HepG2 (cell line): ENCODE data around the gene CEBPB. TPM values are rescaled to one million over a fixed set of nuclear protein-coding genes. Genes with fewer than 3 reads are reported as not detected.

Source experiments
- ADNP ChIP-seq: sonication (generic); formaldehyde crosslinking; IDR thresholded peaks from 2 replicates; pipeline ENCODE4 v1.4.0; 2020; ENCODE audit warnings: missing genetic modification reagents
- CHD2 ChIP-seq: IDR thresholded peaks from 2 replicates; pipeline ENCODE4 v1.6.1; 2011; ENCODE audit warnings: low read depth, low read length, improper control_type of control experiment
- HIVEP1 ChIP-seq: sonication (generic); formaldehyde crosslinking; IDR thresholded peaks from 2 replicates; pipeline ENCODE4 v1.4.0; 2020; ENCODE audit warnings: mild to moderate bottlenecking, missing genetic modification reagents
- MTF2 ChIP-seq: sonication (generic); formaldehyde crosslinking; IDR thresholded peaks from 2 replicates; pipeline ENCODE4 v1.5.0; 2020; ENCODE audit warnings: missing genetic modification reagents, borderline replicate concordance
- MYNN ChIP-seq: sonication (generic); formaldehyde crosslinking; IDR thresholded peaks from 2 replicates; pipeline ENCODE4 v1.4.0; 2020; ENCODE audit warnings: mild to moderate bottlenecking, low read depth, missing genetic modification reagents
- NR2C2 ChIP-seq: sonication (generic); formaldehyde crosslinking; IDR thresholded peaks from 2 replicates; pipeline ENCODE4 v1.4.0; 2020; ENCODE audit warnings: missing genetic modification reagents, mild to moderate bottlenecking, moderate library complexity, borderline replicate concordance
- RBM39 ChIP-seq: fragments of 200-400 bp; formaldehyde crosslinking; IDR thresholded peaks from one replicate; pipeline ENCODE4 v1.6.1; 2018; ENCODE audit warnings: antibody characterized with exemption, mild to moderate bottlenecking, low read depth, low read length; ENCODE audit not compliant: poor library complexity, severe bottlenecking
- RNF2 ChIP-seq: fragments of 450-650 bp; conservative IDR thresholded peaks from 2 replicates; pipeline ENCODE4 v1.6.1; 2016; ENCODE audit warnings: low read depth
- TRIM24 ChIP-seq: sonication (generic); formaldehyde crosslinking; IDR thresholded peaks from 2 replicates; pipeline ENCODE4 v1.8.0; 2022; ENCODE audit warnings: mild to moderate bottlenecking, missing genetic modification reagents
- XRCC5 ChIP-seq: fragments of 200-400 bp; formaldehyde crosslinking; optimal IDR thresholded peaks from 2 replicates; pipeline ENCODE3; 2017; ENCODE audit warnings: mild to moderate bottlenecking, low read length
- ZNF3 ChIP-seq: IDR thresholded peaks from 2 replicates; pipeline ENCODE4 v1.7.0; 2017; ENCODE audit warnings: inconsistent platforms
- ZNF550 ChIP-seq: sonication (generic); formaldehyde crosslinking; IDR thresholded peaks from 2 replicates; pipeline ENCODE4 v1.4.0; 2020; ENCODE audit warnings: mild to moderate bottlenecking, missing genetic modification reagents, borderline replicate concordance
- ZNF562 ChIP-seq: sonication (generic); formaldehyde crosslinking; IDR thresholded peaks from 2 replicates; pipeline ENCODE4 v1.8.0; 2022; ENCODE audit warnings: missing genetic modification reagents, borderline replicate concordance
- ZNF703 ChIP-seq: sonication (generic); formaldehyde crosslinking; IDR thresholded peaks from 2 replicates; pipeline ENCODE4 v1.5.1; 2020; ENCODE audit warnings: missing genetic modification reagents, mild to moderate bottlenecking, moderate library complexity, borderline replicate concordance
- ZNF768 ChIP-seq: sonication (generic); formaldehyde crosslinking; IDR thresholded peaks from 2 replicates; pipeline ENCODE4 v1.4.0; 2020; ENCODE audit warnings: missing genetic modification reagents
- polyA plus RNA-seq, 8 experiments: library from polyadenylated mRNA; depleted of rRNA in 3 of 8; stranded (reverse) in 7 of 8; unstranded in 1 of 8; fragments of >200 nt; fragmentation: Illumina TruSeq in 4 of 8; extraction: Trizol in 4 of 8; gene quantifications; 2 replicates each; pipeline versions ENCODE4 v1.2.1 to v1.2.3, GENCODE V29; 2011 to 2016; ENCODE audit warnings: low read depth in 4 of 8, missing spikeins in 1 of 8, mixed read lengths in 1 of 8; ENCODE audit not compliant: insufficient read depth in 1 of 8
- total RNA-seq, 5 experiments: library from RNA; depleted of rRNA; stranded (reverse); fragments of >200 nt; fragmentation: Illumina TruSeq; extraction: Trizol; gene quantifications; 2 replicates each; pipeline ENCODE4 v1.2.3, GENCODE V29; 2016; ENCODE audit warnings: low read depth in 1 of 5
- TF ChIP-seq, protein P1 (sequence below): sonication (generic); formaldehyde crosslinking; IDR thresholded peaks from 2 replicates; pipeline ENCODE4 v1.4.0; 2020; ENCODE audit warnings: missing genetic modification reagents
- TF ChIP-seq, protein P2 (sequence below): sonication (generic); formaldehyde crosslinking; IDR thresholded peaks from 2 replicates; pipeline ENCODE4 v1.5.0; 2020; ENCODE audit warnings: mild to moderate bottlenecking, missing genetic modification reagents
- TF ChIP-seq, protein P3 (sequence below): sonication (generic); formaldehyde crosslinking; conservative IDR thresholded peaks from 2 replicates; pipeline ENCODE4 v1.8.0; 2022; ENCODE audit warnings: mild to moderate bottlenecking, moderate library complexity, missing genetic modification reagents
- TF ChIP-seq, protein P4 (sequence below): sonication (generic); formaldehyde crosslinking; IDR thresholded peaks from 2 replicates; pipeline ENCODE4 v1.4.0; 2020; ENCODE audit warnings: missing genetic modification reagents
- TF ChIP-seq, protein P5 (sequence below): sonication (generic); formaldehyde crosslinking; IDR thresholded peaks from 2 replicates; pipeline ENCODE4 v1.5.0; 2020; ENCODE audit warnings: missing genetic modification reagents, mild to moderate bottlenecking, borderline replicate concordance

Gene CEBPB
- total and polyA plus RNA-seq, 2 of the 13 experiments (the other 11 are each of a cell fraction or from before 2014, with no cell fraction given) = 18.5 to 28.2 TPM

DNA sequence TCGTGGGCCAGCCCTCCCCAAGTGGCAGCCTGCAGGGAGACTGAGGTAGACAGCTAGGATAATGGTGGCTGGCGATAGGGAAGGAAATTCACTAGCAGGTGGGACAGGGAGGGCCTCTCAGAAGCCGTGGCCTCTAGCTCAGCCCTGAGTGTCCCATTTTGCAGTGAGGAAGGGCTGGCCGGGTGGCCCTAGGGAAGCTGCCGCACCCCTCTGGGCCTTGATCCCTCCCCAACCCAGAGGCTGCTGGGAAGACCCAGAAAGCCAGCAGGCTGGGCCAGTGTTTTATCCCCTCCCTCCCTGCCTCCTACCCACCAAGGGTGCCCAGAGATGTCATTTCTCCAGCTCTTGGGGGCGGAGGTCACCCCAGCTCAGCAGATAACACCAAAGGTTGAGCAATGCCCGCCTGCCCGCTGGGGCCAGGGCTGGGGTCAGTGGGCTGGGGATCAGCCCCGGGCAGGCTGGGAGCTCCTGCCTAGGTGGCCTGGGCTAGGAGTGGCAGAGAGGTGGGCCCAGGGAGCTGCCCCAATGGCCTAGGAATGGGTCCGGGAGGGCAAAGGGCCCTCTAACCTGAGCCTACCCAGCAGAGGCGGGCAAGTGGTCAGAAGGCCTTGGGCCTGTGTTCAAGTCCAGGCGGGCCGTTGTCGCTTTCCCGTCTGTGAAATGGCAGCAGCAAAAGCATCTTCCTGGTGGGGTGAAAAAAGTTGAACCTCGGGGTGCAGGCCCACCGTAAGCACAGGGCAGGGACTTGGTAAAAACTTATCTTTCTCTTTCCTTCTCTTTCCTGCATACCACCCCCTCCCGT, 1.6 kb upstream of the CEBPB start (continued):
- peak; percentile 92 for TF ChIP-seq ZNF768
- TF ChIP-seq, protein P1, sequence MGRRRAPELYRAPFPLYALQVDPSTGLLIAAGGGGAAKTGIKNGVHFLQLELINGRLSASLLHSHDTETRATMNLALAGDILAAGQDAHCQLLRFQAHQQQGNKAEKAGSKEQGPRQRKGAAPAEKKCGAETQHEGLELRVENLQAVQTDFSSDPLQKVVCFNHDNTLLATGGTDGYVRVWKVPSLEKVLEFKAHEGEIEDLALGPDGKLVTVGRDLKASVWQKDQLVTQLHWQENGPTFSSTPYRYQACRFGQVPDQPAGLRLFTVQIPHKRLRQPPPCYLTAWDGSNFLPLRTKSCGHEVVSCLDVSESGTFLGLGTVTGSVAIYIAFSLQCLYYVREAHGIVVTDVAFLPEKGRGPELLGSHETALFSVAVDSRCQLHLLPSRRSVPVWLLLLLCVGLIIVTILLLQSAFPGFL (CRISPR knock-in tag) = no peak
- TF ChIP-seq, protein P2, sequence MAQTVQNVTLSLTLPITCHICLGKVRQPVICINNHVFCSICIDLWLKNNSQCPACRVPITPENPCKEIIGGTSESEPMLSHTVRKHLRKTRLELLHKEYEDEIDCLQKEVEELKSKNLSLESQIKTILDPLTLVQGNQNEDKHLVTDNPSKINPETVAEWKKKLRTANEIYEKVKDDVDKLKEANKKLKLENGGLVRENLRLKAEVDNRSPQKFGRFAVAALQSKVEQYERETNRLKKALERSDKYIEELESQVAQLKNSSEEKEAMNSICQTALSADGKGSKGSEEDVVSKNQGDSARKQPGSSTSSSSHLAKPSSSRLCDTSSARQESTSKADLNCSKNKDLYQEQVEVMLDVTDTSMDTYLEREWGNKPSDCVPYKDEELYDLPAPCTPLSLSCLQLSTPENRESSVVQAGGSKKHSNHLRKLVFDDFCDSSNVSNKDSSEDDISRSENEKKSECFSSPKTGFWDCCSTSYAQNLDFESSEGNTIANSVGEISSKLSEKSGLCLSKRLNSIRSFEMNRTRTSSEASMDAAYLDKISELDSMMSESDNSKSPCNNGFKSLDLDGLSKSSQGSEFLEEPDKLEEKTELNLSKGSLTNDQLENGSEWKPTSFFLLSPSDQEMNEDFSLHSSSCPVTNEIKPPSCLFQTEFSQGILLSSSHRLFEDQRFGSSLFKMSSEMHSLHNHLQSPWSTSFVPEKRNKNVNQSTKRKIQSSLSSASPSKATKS (CRISPR knock-in tag) = no peak; the same call in 1 of the 2 replicates
- no peak for TF ChIP-seq ZNF562 (CRISPR knock-in tag)
- TF ChIP-seq MTF2 (CRISPR knock-in tag) = no peak; the same call in 1 of the 2 replicates
- TF ChIP-seq MYNN = no peak
- TF ChIP-seq, protein P3, sequence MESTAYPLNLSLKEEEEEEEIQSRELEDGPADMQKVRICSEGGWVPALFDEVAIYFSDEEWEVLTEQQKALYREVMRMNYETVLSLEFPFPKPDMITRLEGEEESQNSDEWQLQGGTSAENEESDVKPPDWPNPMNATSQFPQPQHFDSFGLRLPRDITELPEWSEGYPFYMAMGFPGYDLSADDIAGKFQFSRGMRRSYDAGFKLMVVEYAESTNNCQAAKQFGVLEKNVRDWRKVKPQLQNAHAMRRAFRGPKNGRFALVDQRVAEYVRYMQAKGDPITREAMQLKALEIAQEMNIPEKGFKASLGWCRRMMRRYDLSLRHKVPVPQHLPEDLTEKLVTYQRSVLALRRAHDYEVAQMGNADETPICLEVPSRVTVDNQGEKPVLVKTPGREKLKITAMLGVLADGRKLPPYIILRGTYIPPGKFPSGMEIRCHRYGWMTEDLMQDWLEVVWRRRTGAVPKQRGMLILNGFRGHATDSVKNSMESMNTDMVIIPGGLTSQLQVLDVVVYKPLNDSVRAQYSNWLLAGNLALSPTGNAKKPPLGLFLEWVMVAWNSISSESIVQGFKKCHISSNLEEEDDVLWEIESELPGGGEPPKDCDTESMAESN (CRISPR knock-in tag) = peak; percentile 98
- TF ChIP-seq ZNF703 = peak; percentile 65; the same call in 1 of the 2 replicates
- peak; percentile 10 for TF ChIP-seq ADNP (CRISPR knock-in tag)
- TF ChIP-seq HIVEP1 = peak; percentile 98
- TF ChIP-seq TRIM24 (CRISPR knock-in tag) = peak; percentile 80; the same call in 1 of the 2 replicates
- TF ChIP-seq, protein P4, sequence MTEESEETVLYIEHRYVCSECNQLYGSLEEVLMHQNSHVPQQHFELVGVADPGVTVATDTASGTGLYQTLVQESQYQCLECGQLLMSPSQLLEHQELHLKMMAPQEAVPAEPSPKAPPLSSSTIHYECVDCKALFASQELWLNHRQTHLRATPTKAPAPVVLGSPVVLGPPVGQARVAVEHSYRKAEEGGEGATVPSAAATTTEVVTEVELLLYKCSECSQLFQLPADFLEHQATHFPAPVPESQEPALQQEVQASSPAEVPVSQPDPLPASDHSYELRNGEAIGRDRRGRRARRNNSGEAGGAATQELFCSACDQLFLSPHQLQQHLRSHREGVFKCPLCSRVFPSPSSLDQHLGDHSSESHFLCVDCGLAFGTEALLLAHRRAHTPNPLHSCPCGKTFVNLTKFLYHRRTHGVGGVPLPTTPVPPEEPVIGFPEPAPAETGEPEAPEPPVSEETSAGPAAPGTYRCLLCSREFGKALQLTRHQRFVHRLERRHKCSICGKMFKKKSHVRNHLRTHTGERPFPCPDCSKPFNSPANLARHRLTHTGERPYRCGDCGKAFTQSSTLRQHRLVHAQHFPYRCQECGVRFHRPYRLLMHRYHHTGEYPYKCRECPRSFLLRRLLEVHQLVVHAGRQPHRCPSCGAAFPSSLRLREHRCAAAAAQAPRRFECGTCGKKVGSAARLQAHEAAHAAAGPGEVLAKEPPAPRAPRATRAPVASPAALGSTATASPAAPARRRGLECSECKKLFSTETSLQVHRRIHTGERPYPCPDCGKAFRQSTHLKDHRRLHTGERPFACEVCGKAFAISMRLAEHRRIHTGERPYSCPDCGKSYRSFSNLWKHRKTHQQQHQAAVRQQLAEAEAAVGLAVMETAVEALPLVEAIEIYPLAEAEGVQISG (CRISPR knock-in tag) = peak; percentile 86
- peak; percentile 94 for TF ChIP-seq RBM39
- TF ChIP-seq XRCC5 = peak; percentile 95
- TF ChIP-seq RNF2 = no peak
- TF ChIP-seq ZNF550 (CRISPR knock-in tag) = peak; percentile 95
- TF ChIP-seq ZNF3 (CRISPR knock-in tag) = peak; percentile 77; the same call in 1 of the 2 replicates
- TF ChIP-seq, protein P5, sequence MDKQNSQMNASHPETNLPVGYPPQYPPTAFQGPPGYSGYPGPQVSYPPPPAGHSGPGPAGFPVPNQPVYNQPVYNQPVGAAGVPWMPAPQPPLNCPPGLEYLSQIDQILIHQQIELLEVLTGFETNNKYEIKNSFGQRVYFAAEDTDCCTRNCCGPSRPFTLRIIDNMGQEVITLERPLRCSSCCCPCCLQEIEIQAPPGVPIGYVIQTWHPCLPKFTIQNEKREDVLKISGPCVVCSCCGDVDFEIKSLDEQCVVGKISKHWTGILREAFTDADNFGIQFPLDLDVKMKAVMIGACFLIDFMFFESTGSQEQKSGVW = no peak
- TF ChIP-seq CHD2 = no peak
- peak; percentile 96 for TF ChIP-seq NR2C2 (CRISPR knock-in tag)
